ENCODE measurements around the gene PRKCE.
A peak's percentile ranks its signal among the peaks of the same experiment; 100 is the strongest.

The PRKCE gene

DNA sequence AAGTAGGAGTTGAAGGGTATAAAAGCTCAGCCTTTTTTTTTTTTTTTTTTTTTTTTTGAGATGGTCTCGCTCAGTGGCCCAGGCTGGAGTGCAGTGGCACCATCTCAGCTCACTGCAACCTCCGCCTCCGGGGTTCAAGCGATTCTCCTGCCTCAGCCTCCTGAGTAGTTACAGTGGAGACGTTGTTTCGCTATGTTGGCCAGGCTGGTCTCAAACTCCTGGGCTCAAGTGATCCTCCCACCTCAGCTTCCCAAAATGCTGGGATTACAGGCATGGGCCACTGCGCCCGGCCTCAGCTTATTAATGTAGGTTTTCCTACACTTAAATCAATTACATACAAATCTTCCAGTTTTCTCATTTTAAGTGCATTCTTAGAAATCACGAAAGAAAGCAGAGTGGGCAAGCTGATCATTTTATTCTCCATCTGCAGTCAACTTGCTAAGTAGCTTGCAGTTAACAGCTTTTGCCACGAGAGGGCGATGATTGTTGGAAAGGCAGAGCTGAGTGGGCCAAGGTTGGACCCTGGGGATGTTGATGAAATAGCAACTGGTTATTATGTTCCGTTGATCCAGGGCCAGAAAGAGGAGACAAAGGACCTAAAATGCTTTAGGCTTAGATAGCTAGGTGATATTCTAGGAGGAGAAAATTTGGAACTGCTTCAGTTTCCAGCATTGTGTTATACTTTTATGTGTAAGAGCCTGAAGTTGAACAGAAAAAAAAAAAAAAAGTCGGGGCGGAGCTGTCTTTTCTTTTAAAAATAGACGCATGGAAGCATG, 411.4 kb downstream of the PRKCE start:
- DNase-seq = peak; percentile 81
- no peak overlapping the region for H4K5ac ChIP-seq (ENCODE audit: low read length)
- no peak overlapping the region for H2BK5ac ChIP-seq (ENCODE audit: low read length)
- no peak overlapping the region for H3K4me2 ChIP-seq (ENCODE audit: low read length)
- no peak overlapping the region for H3K4me3 ChIP-seq (ENCODE audit: low read length)
- no peaks in the 10 kb centered on the region for H3K36me3 ChIP-seq (ENCODE audit: control insufficient read depth, insufficient read depth, low read length)
- H4K8ac ChIP-seq (ENCODE audit: low read depth, low read length) = no peak overlapping the region
- no peak overlapping the region for H2BK120ac ChIP-seq (ENCODE audit: low read depth, low read length)
- no peak overlapping the region for H3K56ac ChIP-seq (ENCODE audit: low read length)
- H3K4ac ChIP-seq (ENCODE audit: low read depth, low read length) = no peak overlapping the region
- WGBS (ENCODE audit: extremely low coverage, insufficient coverage, low lambda C conversion rate) = no CpG with 5 or more reads among the region's 15 CpGs
- H3K79me1 ChIP-seq (ENCODE audit: low read length) = no peaks in the 10 kb centered on the region
- H3K79me2 ChIP-seq (ENCODE audit: control insufficient read depth, insufficient read depth, low read length) = no peaks in the 10 kb centered on the region
- no peak overlapping the region for H2BK15ac ChIP-seq (replicated peaks; ENCODE audit: low read depth)
- no peak overlapping the region for H3K27ac ChIP-seq (ENCODE audit: low read depth, low read length)
- H3K18ac ChIP-seq (ENCODE audit: low read length) = no peak overlapping the region
- no peak overlapping the region for H3K23ac ChIP-seq (ENCODE audit: low read length)
- H3K4me1 ChIP-seq (ENCODE audit: control insufficient read depth, low read depth, low read length) = no peaks in the 10 kb centered on the region
- no peaks in the 10 kb centered on the region for H3K27me3 ChIP-seq (ENCODE audit: insufficient read depth, low read length, poor library complexity)
- H3K9ac ChIP-seq (ENCODE audit: low read length) = no peak overlapping the region
- no peak overlapping the region for H2AK5ac ChIP-seq (ENCODE audit: low read length)

DNA sequence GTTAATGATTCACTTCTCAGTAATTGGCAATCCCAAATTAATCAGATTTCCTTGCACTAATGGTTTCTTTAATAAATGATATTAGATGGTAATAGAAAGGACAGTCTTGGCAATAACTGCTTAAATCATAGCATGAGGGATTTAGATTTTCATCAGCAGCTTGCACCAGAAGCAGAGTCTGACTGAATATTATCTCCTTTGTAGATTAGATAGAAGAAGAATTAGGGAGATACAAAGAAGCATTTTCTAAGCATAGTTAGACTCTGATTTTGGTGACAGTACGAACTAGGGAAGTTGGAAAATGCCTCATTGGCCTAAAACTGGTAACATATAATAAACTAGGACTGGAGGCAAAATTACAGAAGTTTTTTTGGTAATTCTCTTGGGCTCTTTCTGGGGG, 412.9 kb downstream of the PRKCE start:
- DNase-seq = no peak

DNA sequence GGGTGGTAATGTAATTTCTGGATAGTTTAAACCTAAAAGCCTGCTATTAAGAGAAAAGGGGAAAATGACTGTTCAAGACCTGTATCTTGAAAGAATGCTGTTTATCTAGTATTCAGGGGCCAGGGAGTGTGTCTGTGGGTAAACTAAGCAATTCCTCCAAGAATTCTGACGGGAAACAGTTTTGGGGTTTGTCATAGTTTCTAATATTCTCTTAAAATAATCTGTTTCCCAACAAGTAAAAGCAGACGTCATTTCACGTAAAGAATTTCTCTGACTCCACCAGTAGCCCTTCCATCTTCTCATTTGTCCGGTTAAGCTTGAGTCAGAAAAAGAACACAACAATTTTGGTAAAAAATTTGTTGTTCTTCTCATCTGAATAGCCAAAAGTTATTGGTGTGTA, 413.7 kb downstream of the PRKCE start:
- no peak overlapping the region for H4K8ac ChIP-seq (ENCODE audit: low read depth, low read length)
- no peak overlapping the region for H3K18ac ChIP-seq (ENCODE audit: low read length)
- no peak overlapping the region for H3K9ac ChIP-seq (ENCODE audit: low read length)
- H3K36me3 ChIP-seq (ENCODE audit: control insufficient read depth, insufficient read depth, low read length) = no peaks in the 10 kb centered on the region
- H3K4me1 ChIP-seq (ENCODE audit: control insufficient read depth, low read depth, low read length) = no peaks in the 10 kb centered on the region
- H3K56ac ChIP-seq (ENCODE audit: low read length) = no peak overlapping the region
- no CpG with 5 or more reads among the region's 4 CpGs for WGBS (ENCODE audit: extremely low coverage, insufficient coverage, low lambda C conversion rate)
- no peak overlapping the region for H2BK15ac ChIP-seq (replicated peaks; ENCODE audit: low read depth)
- no peak overlapping the region for H2BK120ac ChIP-seq (ENCODE audit: low read depth, low read length)
- no peak overlapping the region for H3K4me3 ChIP-seq (ENCODE audit: low read length)
- H2AK5ac ChIP-seq (ENCODE audit: low read length) = no peak overlapping the region
- no peaks in the 10 kb centered on the region for H3K79me2 ChIP-seq (ENCODE audit: control insufficient read depth, insufficient read depth, low read length)
- H3K27me3 ChIP-seq (ENCODE audit: insufficient read depth, low read length, poor library complexity) = no peaks in the 10 kb centered on the region
- no peak for DNase-seq
- no peaks in the 10 kb centered on the region for H3K79me1 ChIP-seq (ENCODE audit: low read length)
- H3K27ac ChIP-seq (ENCODE audit: low read depth, low read length) = no peak overlapping the region
- H2BK5ac ChIP-seq (ENCODE audit: low read length) = no peak overlapping the region
- no peak overlapping the region for H3K4me2 ChIP-seq (ENCODE audit: low read length)
- H4K5ac ChIP-seq (ENCODE audit: low read length) = no peak overlapping the region
- no peak overlapping the region for H3K23ac ChIP-seq (ENCODE audit: low read length)
- H3K4ac ChIP-seq (ENCODE audit: low read depth, low read length) = no peak overlapping the region

More for the DNA sequence above, 412.9 kb downstream of the PRKCE start:
- no CpG with 5 or more reads among the region's 1 CpG for WGBS (ENCODE audit: extremely low coverage, insufficient coverage, low lambda C conversion rate)
- H3K79me2 ChIP-seq (ENCODE audit: control insufficient read depth, insufficient read depth, low read length) = no peaks in the 10 kb centered on the region
- H2BK5ac ChIP-seq (ENCODE audit: low read length) = no peak overlapping the region
- no peak overlapping the region for H2BK15ac ChIP-seq (replicated peaks; ENCODE audit: low read depth)
- H3K4me3 ChIP-seq (ENCODE audit: low read length) = no peak overlapping the region
- no peaks in the 10 kb centered on the region for H3K79me1 ChIP-seq (ENCODE audit: low read length)
- no peaks in the 10 kb centered on the region for H3K36me3 ChIP-seq (ENCODE audit: control insufficient read depth, insufficient read depth, low read length)
- no peak overlapping the region for H3K23ac ChIP-seq (ENCODE audit: low read length)
- no peaks in the 10 kb centered on the region for H3K27me3 ChIP-seq (ENCODE audit: insufficient read depth, low read length, poor library complexity)
- H3K4me2 ChIP-seq (ENCODE audit: low read length) = no peak overlapping the region
- H4K8ac ChIP-seq (ENCODE audit: low read depth, low read length) = no peak overlapping the region
- H3K27ac ChIP-seq (ENCODE audit: low read depth, low read length) = no peak overlapping the region
- H3K9ac ChIP-seq (ENCODE audit: low read length) = no peak overlapping the region
- no peak overlapping the region for H3K4ac ChIP-seq (ENCODE audit: low read depth, low read length)
- no peak overlapping the region for H4K5ac ChIP-seq (ENCODE audit: low read length)
- no peaks in the 10 kb centered on the region for H3K4me1 ChIP-seq (ENCODE audit: control insufficient read depth, low read depth, low read length)
- H3K18ac ChIP-seq (ENCODE audit: low read length) = no peak overlapping the region
- no peak overlapping the region for H2BK120ac ChIP-seq (ENCODE audit: low read depth, low read length)
- no peak overlapping the region for H2AK5ac ChIP-seq (ENCODE audit: low read length)
- H3K56ac ChIP-seq (ENCODE audit: low read length) = no peak overlapping the region

- no peak overlapping the region for H2AK5ac ChIP-seq (ENCODE audit: low read length)
- H3K4me3 ChIP-seq (ENCODE audit: low read length) = no peak overlapping the region
- H4K8ac ChIP-seq (ENCODE audit: low read depth, low read length) = no peak overlapping the region
- H2BK120ac ChIP-seq (ENCODE audit: low read depth, low read length) = no peak overlapping the region
- H3K4me2 ChIP-seq (ENCODE audit: low read length) = no peak overlapping the region
- no peaks in the 10 kb centered on the region for H3K79me2 ChIP-seq (ENCODE audit: control insufficient read depth, insufficient read depth, low read length)
- H4K5ac ChIP-seq (ENCODE audit: low read length) = no peak overlapping the region
- H3K9ac ChIP-seq (ENCODE audit: low read length) = no peak overlapping the region
- H3K4ac ChIP-seq (ENCODE audit: low read depth, low read length) = no peak overlapping the region
- no peak overlapping the region for H3K56ac ChIP-seq (ENCODE audit: low read length)
- no peak overlapping the region for H2BK15ac ChIP-seq (replicated peaks; ENCODE audit: low read depth)
- no peaks in the 10 kb centered on the region for H3K27me3 ChIP-seq (ENCODE audit: insufficient read depth, low read length, poor library complexity)
- no peaks in the 10 kb centered on the region for H3K4me1 ChIP-seq (ENCODE audit: control insufficient read depth, low read depth, low read length)
- no peak overlapping the region for H3K23ac ChIP-seq (ENCODE audit: low read length)
- no peak overlapping the region for H3K18ac ChIP-seq (ENCODE audit: low read length)
- no peaks in the 10 kb centered on the region for H3K79me1 ChIP-seq (ENCODE audit: low read length)
- no peak overlapping the region for H2BK5ac ChIP-seq (ENCODE audit: low read length)
- H3K27ac ChIP-seq (ENCODE audit: low read depth, low read length) = no peak overlapping the region
- H3K36me3 ChIP-seq (ENCODE audit: control insufficient read depth, insufficient read depth, low read length) = no peaks in the 10 kb centered on the region
- WGBS (ENCODE audit: extremely low coverage, insufficient coverage, low lambda C conversion rate) = no CpG with 5 or more reads among the region's 3 CpGs
- no peak for DNase-seq
Observed at GRCh38 chr2:46066116-46066515, 414.6 kb downstream of the PRKCE start.

DNA sequence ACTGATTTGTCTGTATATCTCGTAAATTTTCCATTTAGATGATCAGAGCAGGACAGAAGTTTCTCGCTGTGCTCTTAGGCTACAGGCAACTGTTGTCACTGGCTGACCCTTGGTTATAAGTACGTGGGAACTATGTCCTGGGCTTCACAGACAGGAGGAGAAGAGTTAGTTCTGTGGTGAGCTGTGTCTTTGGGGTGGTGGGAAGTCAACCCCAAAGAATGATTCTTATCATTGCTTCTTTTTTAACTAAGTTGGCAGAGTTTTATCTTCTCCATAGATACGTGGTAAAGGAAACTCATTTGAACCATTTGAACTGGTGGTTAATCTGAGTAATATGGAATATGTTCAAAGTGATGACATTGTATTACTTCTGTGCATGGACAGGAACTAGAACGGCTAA, 415.1 kb downstream of the PRKCE start:
- H3K4me3 ChIP-seq (ENCODE audit: low read length) = no peak overlapping the region
- no peak overlapping the region for H3K4ac ChIP-seq (ENCODE audit: low read depth, low read length)
- no peak overlapping the region for H2BK120ac ChIP-seq (ENCODE audit: low read depth, low read length)
- no peak overlapping the region for H3K18ac ChIP-seq (ENCODE audit: low read length)
- no peak overlapping the region for H4K5ac ChIP-seq (ENCODE audit: low read length)
- no peaks in the 10 kb centered on the region for H3K79me1 ChIP-seq (ENCODE audit: low read length)
- no peaks in the 10 kb centered on the region for H3K27me3 ChIP-seq (ENCODE audit: insufficient read depth, low read length, poor library complexity)
- no peak overlapping the region for H3K23ac ChIP-seq (ENCODE audit: low read length)
- no peak overlapping the region for H2BK15ac ChIP-seq (replicated peaks; ENCODE audit: low read depth)
- no peak for DNase-seq
- no peak overlapping the region for H3K9ac ChIP-seq (ENCODE audit: low read length)
- H2BK5ac ChIP-seq (ENCODE audit: low read length) = no peak overlapping the region
- no peak overlapping the region for H3K27ac ChIP-seq (ENCODE audit: low read depth, low read length)
- H3K79me2 ChIP-seq (ENCODE audit: control insufficient read depth, insufficient read depth, low read length) = no peaks in the 10 kb centered on the region
- no peaks in the 10 kb centered on the region for H3K36me3 ChIP-seq (ENCODE audit: control insufficient read depth, insufficient read depth, low read length)
- H3K4me1 ChIP-seq (ENCODE audit: control insufficient read depth, low read depth, low read length) = no peaks in the 10 kb centered on the region
- H4K8ac ChIP-seq (ENCODE audit: low read depth, low read length) = no peak overlapping the region
- H3K56ac ChIP-seq (ENCODE audit: low read length) = no peak overlapping the region
- no peak overlapping the region for H3K4me2 ChIP-seq (ENCODE audit: low read length)
- H2AK5ac ChIP-seq (ENCODE audit: low read length) = no peak overlapping the region
- WGBS (ENCODE audit: extremely low coverage, insufficient coverage, low lambda C conversion rate) = no CpG with 5 or more reads among the region's 5 CpGs

DNA sequence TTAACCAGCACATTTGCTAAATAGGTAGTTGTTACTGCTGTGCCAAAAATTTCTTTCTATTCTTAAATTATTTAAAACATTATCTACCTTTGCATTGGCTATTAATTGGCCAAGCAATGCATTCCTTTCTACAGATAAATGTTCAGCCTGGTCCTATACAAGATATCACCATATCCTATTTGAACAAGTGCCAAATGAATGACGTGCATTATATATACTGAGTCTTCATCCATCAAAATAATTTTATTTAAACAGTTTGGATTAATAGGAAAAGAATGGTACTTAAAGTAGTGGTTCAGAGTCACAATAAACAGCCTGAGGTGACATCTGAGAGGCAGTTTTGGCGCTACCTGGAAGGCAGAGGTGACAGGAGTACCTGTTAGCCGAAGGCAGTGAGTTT, 415.6 kb downstream of the PRKCE start:
- Histone ChIP-seq H2BK5ac (ENCODE audit: low read length) (no peak overlapping the region), H3K36me3 (ENCODE audit: control insufficient read depth, insufficient read depth, low read length) (no peaks in the 10 kb centered on the region), H3K79me2 (ENCODE audit: control insufficient read depth, insufficient read depth, low read length) (no peaks in the 10 kb centered on the region), H3K4me1 (ENCODE audit: control insufficient read depth, low read depth, low read length) (no peaks in the 10 kb centered on the region), H3K18ac (ENCODE audit: low read length) (no peak overlapping the region), H3K27me3 (ENCODE audit: insufficient read depth, low read length, poor library complexity) (no peaks in the 10 kb centered on the region), H4K8ac (ENCODE audit: low read depth, low read length) (no peak overlapping the region), H3K27ac (ENCODE audit: low read depth, low read length) (no peak overlapping the region), H2AK5ac (ENCODE audit: low read length) (no peak overlapping the region), H2BK15ac (replicated peaks; ENCODE audit: low read depth) (no peak overlapping the region), H3K4me2 (ENCODE audit: low read length) (no peak overlapping the region), H3K79me1 (ENCODE audit: low read length) (no peaks in the 10 kb centered on the region), H3K56ac (ENCODE audit: low read length) (no peak overlapping the region), H3K4me3 (ENCODE audit: low read length) (no peak overlapping the region), H3K4ac (ENCODE audit: low read depth, low read length) (no peak overlapping the region), H3K9ac (ENCODE audit: low read length) (no peak overlapping the region), H3K23ac (ENCODE audit: low read length) (no peak overlapping the region), H4K5ac (ENCODE audit: low read length) (no peak overlapping the region), H2BK120ac (ENCODE audit: low read depth, low read length) (no peak overlapping the region)
- DNase-seq = no peak
- WGBS (ENCODE audit: extremely low coverage, insufficient coverage, low lambda C conversion rate) = no CpG with 5 or more reads among the region's 3 CpGs
